Ammon's horn (tissue), 1 donor: Measurements from ENCODE around the gene KDM4B.

Experiments
- DNase-seq: peaks from one replicate; pipeline ENCODE4 v3.0.0-alpha.2; 2016; ENCODE audit warnings: low spot score

The KDM4B gene

DNA sequence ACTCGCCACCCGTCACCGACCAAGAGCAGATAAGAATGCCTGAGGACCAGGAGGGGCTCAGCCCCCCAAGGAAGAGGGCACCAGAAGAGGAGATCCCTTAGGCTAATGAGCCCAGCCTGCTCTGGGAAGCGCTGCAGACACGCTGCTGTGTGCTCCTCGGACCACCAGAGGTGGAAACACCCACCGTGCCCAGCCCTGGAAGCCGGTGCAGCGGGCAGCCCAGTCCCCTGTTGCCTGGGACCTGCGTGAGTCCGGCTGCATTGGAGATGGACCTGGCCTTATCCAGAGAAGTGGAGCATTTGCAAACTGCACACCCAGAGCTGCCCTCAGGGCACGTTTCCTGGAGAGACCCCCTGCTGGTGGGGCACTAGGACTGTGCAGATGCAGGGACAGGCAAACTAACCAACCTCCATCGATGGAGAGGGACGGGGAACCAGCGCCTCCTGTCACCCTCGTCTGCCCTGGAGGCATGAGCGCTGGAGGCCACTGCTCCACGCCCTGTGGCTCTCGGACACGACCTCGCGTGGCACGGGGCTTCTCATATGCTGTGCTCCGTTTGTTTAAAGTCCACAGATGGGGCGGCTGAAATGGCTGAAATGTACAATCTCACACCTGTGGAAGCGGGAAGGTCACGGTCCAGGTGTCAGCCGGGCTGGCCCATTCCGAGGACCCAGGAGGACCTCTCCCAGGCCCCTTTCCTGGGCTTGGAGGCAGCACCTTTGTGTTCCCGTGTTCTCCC is 153.9 kb downstream of the KDM4B start:
- no peak for DNase-seq

GRCh38 chr19:5123646-5124045 is 154.7 kb downstream of the KDM4B start:
- DNase-seq, result no peak

- no peak for DNase-seq
Observed at GRCh38 chr19:5124111-5124855, 155.4 kb downstream of the KDM4B start.

DNA sequence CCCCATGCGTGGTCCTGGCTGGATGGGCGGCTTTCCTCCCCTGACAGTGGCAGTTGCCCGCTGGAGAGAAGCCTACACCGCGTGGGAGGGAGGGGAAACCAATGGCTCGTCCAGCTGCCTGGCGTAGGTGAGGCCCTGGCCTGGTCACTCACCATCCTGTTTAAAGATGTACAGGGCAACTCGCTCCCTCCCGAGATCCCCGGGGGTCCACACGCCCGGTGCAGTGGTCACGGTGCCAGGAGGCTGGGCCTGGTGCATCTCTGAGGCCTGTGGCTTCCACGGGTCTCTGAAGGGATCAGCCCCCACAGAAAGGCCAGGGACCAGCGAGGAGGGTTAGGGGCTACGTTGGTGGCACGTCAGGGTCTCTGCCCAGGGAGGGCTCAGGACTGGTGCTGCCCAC is 156.5 kb downstream of the KDM4B start:
- no peak for DNase-seq

DNA sequence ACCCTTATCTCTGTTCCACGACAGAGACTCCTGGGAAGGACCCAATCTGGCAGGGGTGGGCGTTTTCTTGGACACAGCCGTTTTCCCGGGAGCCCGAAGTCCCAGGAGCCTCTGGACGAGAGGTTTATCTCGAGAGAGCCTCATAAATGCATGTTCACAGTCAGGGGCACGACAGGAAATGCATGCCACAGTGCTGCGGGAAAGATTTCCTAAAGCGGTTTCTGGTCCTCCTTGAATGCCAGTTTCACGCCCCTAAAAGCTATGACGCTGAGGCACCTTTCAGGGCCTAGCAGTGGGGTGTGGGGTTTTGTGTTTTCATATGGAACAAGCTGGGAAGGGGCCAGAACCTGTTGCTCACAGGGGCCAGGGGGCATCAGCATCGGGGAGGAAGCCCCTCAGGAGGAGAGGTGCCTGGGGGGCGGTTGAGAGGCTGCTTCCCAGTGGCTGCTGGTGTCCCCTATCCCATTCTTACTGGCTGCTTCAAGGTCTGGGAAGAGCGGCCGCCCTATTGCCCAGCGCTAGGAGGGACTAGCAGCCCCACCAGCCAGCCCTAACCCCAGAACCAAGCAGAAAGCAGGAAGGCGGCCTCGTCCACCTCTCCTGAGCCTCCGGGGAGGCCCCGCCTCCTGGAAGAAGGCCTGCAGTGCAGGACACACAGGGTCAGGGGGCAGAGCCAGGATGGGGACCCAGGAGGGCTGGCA is 157.0 kb downstream of the KDM4B start:
- no peak for DNase-seq

DNA sequence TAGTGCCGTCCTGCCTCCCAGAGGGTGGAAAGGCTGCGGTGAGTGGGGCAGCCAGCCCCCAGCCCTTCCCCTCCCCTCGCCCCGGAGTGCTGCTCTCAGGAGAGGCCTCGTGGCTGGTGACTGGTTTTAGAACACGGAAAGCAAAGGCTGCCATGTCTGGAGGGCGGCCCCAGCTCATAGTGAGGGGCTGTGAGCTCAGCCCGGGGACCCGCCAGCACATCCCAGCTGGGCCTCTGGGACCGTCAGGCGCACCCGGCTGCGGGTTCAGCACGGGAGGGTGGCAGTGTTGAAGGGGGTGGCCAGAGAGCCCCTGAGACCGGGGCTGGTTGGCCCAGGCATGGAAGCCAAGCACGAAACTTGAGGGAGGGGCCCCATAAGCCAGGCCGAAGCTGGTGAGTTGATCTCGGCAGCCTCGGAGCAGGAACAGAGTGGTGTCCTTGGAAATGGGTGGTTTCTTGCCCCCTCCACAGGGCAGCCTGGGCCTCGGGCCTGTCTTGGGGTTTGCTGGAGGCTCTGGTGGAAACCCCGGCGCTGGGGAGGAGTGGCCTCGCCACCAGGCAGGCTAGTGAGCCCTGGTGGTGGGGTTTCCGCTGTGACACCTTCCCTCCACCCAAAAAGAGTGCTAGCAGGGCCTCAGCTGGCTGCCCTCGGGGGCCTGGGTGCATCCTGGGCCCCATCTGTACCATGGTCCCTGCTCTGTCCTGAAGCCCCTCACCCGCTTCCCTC is 157.7 kb downstream of the KDM4B start:
- no peak for DNase-seq

DNA sequence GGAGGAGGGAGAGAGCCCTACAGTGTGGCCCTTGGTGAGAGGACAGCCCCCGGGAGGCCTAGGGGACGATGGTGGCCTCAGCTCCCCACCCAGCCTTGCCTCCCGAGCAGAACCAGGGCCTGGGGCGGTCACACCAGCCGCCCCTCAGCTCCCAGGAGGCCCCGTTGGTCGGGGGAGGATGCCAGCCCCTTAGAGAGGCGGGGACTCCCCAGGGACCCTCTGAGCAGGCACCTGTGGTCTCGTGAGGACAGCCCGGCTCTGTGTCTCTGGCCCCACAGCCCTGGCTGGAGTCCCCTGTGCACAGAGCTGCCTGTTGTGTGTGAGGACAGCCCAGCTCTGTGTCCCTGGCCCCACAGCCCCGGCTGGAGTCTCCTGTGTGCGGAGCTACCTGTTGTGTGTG is 158.8 kb downstream of the KDM4B start:
- DNase-seq, result no peak

DNA sequence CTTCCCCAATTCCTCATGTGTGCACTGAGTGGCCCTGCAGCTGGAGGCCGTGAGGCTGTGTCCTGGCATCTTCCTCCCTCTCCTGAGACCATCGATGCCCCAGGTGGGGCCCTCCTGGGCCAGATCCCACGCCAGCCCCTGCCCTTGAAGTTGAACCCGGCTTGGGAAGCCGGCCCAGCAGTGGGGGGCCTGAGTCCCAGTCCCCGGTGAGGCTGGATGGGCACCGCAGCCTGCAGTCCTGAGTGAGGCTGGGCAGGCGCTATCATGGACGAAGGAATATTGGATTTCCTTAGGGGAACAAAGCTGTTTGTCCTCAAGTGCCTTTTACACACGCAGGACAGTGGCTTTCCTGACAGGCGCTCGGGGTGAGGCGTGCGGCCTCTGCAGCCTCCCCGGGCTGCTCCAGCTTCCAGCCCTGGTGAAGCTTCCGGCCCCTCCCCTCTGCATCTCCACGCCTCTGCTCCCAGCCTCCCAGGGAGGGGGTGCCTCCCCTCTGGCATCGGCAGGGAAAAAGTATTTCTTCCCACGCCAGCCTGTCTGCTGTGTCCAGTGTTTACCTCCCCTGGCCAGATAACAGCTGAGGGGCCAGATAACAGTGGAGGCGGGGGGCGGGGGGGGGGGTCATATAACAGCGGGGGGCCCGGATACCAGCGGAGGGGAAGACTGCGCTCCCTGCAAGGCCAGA is 159.5 kb downstream of the KDM4B start:
- peak; percentile 16 for DNase-seq

DNA sequence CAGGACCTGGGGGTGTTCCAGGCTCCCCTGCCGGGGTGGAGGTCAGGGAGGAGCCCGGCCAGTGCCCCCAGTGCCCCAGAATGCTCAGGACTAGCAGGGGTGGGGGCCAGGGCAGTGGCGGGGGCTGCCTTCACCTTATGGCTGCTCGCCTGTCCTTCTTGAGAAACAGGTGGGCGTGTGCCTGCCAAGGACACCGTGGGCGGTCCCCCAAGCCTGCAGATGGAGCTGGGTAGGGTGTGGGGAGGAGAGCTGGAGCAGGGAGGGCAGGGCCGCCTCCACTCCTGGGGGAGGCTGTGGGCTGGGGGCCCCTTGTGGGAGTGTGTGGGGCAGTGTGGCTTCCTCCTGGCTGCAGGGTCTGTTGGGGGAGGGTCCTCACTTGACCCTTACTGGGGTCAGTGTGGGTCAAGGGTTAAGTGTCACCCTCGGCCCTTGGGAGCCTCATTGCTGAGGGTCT is 160.1 kb downstream of the KDM4B start:
- no peak for DNase-seq

DNA sequence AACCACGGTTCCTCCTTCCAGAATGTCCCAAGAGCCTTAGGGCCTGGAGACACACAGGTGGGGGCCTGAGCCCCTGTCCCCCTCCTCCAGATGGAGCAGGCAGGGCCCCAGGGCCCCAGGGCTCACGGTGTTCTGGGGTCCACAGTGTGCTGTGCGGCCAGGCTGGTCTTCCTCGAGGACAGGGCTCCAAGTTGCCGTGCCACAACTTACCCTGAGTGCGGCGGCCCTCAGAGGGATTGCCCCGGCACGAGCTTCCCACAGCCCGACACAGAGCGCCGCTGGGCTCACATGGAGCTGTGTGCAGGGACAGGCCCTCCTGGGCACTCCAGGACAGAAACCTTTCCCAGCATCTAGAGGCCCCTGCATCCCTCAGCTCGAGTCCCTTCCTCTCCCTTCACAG is 160.8 kb downstream of the KDM4B start:
- no peak for DNase-seq

DNA sequence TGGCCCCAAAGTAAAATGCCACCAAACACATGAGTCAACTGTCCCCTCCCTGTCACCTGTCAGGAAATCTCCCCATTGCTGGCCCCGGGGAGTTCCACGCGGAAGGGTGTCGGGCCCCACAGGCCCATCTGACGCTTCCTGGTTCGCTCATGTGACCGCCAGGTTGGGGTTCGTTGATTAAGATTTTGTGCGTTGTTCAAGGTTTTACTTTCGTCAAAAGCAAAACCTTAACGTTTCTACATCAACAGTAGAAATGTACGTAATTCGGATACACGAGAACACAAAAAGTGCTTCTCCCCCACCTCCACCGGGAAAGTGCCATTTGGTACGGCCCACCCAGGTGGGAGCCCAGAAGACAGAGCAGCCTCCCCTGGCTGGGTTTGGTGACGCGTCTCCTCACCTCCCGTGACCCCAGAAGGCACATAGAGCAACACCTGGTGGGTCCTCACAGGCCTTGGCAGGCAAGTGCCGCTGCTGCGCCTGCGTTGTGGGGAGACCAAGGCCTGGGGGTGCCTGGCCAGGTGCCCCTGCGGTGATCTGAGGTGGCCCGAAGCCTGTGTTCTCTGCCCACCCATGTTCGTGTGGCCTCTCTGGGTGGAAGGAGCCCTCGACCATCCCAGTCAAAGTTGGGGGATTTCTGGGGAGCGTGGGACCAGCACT is 161.6 kb downstream of the KDM4B start:
- DNase-seq, result no peak

- no peak for DNase-seq
Observed at GRCh38 chr19:5131031-5131505, 162.2 kb downstream of the KDM4B start.

DNA sequence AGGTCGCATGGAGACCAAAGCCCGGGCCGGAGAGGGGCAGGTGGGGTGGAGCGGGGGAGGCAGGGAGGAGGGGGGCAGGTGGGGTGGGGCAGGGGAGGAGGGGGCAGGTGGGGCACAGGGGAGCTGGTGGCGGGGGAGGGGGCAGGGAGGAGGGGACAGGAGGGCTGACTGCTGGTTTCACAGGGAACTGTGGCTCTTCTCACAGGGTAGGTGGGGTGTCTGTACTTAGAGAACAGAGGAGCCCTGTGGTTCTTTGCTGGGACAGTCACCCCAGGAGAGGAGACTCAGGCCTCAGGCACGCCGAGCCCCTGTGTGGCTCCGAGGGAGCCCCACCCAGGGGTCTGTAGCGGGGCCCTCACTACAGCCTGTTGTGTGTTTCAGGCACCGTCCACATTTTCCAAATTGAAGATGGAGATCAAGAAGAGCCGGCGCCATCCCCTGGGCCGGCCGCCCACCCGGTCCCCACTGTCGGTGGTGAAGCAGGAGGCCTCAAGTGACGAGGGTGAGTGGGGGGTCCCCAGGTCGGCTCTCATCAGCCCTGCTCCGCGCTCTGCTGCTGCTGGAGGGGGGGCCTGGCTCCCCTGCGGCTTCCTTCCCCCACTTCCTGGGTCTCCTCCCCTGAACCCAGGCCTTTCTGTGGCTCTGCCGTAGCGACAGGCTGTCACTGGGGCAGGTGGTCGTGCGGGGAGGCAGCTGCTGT is 162.7 kb downstream of the KDM4B start:
- no peak for DNase-seq

DNA sequence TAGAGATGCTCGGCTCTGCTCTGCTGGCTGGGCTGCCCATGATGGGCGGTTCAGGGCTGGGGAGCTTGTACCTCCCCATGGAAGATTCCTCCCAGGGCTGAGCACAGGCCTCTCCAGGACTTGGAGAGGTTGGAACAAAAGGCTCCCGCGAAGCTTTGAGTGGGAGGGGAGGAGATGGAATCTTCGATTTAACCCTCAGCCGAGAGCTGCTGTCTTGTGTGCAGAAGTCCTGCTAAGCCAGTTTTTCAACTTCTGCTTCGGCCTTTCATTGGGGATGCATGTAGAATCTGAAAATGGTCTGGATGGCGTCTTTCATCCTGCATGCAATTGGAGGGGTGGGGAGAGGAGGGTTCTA is 163.3 kb downstream of the KDM4B start:
- no peak for DNase-seq

DNA sequence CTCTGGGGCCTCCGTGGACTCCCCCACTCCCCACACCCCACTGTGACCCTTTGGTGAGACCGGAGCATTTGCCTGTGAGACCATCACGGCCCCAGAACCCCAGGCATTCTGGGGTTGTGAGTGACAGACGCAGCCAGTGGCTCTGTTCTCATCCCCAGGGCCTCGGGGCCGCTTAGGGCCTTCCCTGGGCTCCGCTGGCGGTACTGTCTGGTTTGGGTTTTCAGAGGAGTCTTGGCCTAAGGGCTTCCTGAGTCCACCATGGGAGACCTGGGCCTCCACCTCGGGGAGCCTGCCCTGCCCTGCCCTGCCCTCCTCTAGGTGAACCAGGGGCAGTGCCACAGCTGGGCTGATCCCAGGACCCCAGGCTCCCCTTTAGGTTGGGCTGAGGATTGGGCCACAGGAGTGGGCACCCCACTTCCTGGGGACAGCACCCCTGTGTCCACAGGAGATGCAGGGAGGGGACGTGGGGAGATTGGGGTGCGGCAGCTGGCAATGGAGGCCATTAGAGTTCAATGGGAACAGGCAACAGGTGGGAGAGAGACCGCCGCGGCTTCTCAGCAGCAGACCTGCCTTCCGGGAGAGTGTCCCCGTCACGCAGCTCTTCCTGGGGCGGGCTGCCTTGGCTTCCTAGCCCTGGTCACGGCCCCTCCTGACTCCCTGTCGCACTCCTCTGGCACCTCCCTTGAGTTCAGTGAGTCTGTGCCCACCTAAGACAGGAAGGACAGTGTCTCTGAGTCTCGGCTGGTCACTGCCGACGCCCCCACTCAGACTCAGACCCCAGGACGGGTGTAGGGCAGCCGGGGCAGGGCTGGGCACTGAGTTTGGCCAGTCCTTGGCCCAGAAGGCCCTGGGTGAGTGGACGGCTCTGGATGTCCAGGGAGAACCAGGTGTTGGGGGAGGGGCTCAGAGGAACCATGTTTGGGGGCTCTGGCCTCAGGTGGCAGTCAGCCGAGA is 164.1 kb downstream of the KDM4B start:
- DNase-seq, result no peak

GRCh38 chr19:5133986-5134595 is 165.2 kb downstream of the KDM4B start:
- no peak for DNase-seq

- DNase-seq, result no peak
Observed at GRCh38 chr19:5134691-5135090, 165.8 kb downstream of the KDM4B start.

- no peak for DNase-seq
Observed at GRCh38 chr19:5136073-5136855, 167.4 kb downstream of the KDM4B start.
